Stimulated activated CD8-positive, alpha-beta memory T cell treated with anti-CD3 and anti-CD28 coated beads, Interleukin-7, amount 100 ng/mL, for 48 hours (primary cell): ENCODE data around the gene MEGF6.

Source experiments
- DNase-seq, 2 donors: peaks; one replicate each; pipeline ENCODE4 v3.0.0-alpha.2; 2020; ENCODE audit warnings: low read depth in 1 of 2; ENCODE audit errors: extremely low read depth in 1 of 2

Gene MEGF6

GRCh38 chr1:3463891-3464648 lies 147.2 kb downstream of the MEGF6 start:
- DNase-seq, result no peak

DNA sequence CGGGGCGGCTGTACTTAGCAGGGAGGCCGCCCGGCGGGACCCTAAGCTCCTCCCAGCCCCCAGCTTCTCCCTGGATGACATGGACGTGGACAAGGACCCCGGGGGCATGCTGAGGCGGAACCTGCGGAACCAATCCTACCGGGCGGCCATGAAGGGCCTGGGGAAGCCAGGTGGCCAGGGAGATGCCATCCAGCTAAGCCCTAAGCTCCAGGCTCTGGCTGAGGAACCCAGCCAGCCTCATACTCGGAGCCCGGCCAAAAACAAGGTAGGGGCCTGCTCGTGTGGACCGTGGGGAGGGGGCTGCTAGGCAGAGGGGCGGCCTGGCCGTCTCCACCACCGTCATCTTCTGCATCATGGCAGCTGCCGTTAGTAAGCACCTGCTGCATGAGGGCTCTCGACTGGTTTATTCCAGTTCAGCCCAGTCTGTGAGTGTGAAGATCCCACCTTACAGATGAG lies 147.9 kb downstream of the MEGF6 start:
- DNase-seq, result no peak

GRCh38 chr1:3463013-3463385 lies 148.3 kb downstream of the MEGF6 start:
- no peak for DNase-seq

GRCh38 chr1:3462356-3463012 lies 148.8 kb downstream of the MEGF6 start:
- DNase-seq, result no peak

DNA sequence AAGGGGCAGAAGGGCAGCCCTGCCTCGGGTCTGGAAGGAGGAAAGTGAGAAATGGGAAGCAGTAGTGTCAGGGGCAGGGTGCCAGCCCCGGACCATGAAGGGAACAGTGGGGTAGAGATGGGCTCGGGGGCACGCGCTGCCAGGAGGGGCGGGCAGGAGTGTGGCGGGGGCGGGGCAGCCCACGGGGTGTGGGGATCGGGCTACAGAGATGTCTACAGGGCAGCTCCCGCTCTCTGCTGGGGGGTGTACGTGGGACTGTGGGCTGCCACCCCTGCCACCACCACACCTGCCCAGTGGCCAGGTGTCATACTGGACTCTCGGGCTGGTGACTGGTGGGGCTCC lies 149.4 kb downstream of the MEGF6 start:
- DNase-seq, result no peak

DNA sequence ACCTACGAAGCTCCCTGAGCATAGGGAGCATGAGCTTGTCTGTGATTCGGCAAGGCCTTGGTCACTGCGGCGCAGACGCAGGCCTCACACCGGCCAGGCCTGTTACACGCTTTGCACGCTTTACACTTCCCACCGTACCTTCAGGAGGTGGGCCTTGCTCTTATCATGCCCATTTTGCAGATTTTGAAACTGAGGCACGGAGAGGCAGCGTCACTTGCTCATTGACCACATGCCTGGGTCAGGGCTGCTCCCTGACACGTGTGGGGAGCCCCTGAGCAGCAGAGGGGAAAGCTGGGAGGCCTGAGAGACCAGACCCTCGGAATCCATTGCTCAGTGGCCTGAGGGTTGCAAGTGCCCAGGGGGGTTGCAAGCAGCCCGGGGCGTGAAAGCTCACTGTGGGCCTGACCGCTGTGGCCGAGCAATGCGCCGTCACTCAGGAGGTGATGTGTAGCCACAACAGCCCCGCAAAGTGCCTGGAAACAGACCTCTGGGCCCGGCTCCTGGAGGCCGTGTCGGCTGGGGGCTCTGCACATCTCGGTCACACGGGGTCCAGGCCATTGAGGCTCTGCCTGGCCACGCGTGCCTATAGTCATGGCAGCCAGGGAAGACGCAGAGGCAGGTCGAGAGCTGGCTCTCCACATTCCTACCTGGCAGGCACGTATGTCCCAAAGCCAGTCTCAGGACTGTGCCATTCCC lies 149.9 kb downstream of the MEGF6 start:
- no peak for DNase-seq

DNA sequence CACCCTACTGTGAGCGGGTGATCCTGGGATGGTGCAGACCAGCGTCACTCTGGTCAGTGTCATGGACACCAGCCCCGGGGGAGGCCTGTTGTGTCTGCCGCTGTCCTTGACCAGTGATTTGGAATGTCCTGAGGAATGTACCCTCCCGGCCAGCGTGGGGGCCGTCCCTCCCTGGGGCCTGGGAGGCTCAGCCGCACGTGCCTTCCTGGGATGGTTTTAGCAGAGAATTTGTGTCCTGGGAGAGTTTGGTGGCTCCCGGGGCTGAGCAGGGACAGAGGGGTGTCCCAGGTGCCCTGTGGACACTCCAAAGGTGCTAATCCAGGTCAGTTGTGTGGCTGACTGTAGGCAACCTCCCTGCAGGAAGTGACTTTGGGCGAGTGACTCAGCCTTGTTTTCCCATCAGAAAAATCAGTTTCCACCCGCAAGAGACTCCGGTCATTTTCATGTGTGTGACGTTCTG lies 150.6 kb downstream of the MEGF6 start:
- no peak for DNase-seq

- DNase-seq, result no peak
These were observed 151.2 kb downstream of the MEGF6 start for GRCh38 chr1:3459940-3460671.

DNA sequence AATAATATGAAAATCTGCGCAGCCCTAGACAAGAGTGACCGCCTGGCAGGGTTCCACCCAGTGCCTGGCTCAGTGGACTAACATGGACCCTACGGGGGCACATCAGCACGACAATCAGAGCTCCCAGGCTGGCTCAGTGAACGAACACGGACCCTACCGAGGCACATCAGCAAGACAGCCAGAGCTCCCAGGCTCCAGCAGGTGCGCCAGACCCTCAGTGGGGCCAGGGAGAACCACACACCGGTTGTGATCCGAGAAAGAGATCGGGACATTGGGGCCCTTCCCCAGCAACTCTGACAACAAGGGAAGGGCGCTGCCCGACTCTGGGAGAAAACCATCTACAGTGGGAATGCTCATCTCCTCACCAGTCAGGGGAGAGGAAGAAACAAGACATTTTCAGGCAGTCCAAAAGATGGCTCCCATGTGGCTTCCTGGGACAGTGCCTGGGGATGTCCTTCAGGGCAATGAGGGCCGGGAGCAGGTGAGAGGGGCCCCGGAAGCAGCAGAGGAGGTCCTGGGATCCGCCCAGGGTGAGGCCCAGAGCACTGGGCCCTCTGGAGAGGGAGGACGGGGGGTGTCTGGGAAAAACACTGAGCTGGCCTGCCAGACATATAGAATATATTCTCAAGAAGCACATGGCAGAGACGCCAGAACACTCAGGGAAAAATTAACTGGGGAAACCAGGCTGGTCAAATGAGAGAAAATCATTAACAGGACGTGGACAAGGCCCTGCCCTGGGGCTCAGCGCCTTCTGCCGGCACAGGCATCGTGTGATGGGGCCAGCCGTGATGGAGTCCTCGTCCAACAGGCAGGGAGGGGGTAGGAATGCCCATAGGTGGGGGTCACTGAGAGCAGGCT lies 152.0 kb downstream of the MEGF6 start:
- no peak for DNase-seq

- no peak for DNase-seq
These were observed 153.1 kb downstream of the MEGF6 start for GRCh38 chr1:3457910-3458883.

- DNase-seq, result no peak
These were observed 154.1 kb downstream of the MEGF6 start for GRCh38 chr1:3456964-3457909.

- no peak for DNase-seq
These were observed 154.8 kb downstream of the MEGF6 start for GRCh38 chr1:3456449-3456963.

- no peak for DNase-seq
These were observed 155.4 kb downstream of the MEGF6 start for GRCh38 chr1:3455670-3456448.

- no peak for DNase-seq
These were observed 156.3 kb downstream of the MEGF6 start for GRCh38 chr1:3454811-3455618.

DNA sequence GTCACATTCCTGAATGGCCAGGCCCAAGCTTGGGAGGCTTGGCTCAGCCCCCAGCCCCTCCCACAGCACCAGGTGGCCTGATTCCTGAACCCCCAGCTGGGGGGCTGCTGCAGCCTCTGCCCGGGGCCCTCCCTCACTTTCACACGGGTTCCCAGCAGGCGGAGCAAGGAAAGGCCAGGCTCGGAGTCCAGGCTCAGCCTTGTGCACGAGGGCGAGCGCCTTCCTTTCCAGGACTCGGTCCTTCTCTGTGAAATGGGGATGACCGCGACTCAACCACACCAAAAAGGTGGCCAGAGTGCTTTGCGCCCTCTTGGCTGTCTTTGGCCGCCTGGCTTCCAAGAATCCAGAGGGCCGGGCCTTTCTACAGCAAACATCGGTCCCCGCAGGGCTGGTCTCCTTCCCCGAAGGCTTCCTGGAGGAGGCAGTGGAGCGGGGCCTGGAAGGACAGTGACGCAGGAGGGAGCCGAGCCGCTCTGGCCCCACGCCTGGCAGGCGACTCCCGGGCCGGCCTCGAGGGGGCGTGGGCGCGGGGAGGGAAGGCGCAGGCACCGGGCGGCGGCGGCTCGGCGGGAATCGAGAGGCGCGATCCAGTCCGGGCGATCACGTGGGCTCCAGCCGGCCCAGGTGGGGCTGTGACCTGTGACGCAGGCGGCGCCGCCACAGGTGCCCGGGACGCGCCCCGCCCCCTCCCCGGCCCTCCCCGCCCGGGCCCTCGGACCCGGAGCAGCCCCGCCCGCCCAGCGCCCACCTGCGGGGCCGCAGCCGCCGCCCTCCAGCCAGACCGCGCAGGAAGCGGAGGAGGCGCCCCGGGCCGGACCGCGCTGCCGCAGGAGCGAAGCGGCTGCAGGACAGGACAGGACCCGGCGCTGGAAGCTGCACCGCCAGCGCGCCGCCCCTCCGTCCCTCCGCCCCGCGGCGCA lies 157.2 kb downstream of the MEGF6 start, which contains the start of gene ARHGEF16:
TSS of gene ARHGEF16 (plus strand) at position 775 of the 920 bp plus-strand sequence. CDS start 8,420 bp downstream, outside the sequence.
- DNase-seq, result no peak
